Measurements from ENCODE around the gene XPR1.
"Not testable (repeated sequence)": the region's sequence is repeated elsewhere in the genome, so short reads cannot be mapped to it uniquely, and the experiment has no call there.

XPR1 gene

GRCh38 chr1:180724055-180724454 is 92.2 kb downstream of the XPR1 start:
- DNase-seq: no peak

- DNase-seq: not testable (repeated sequence)
Observed at GRCh38 chr1:180726024-180726423, 94.2 kb downstream of the XPR1 start.

- not testable (repeated sequence) for DNase-seq
Observed at GRCh38 chr1:180727751-180728150, 95.9 kb downstream of the XPR1 start.

- DNase-seq: no peak
Observed at GRCh38 chr1:180728472-180729106, 96.8 kb downstream of the XPR1 start.

- DNase-seq: no peak
Observed at GRCh38 chr1:180731131-180731530, 99.3 kb downstream of the XPR1 start.

GRCh38 chr1:180732866-180733265 is 101.0 kb downstream of the XPR1 start:
- no peak for DNase-seq

GRCh38 chr1:180734366-180734765 is 102.5 kb downstream of the XPR1 start:
- no peak for DNase-seq

- DNase-seq: no peak
Observed at GRCh38 chr1:180742663-180743062, 110.8 kb downstream of the XPR1 start.

- no peak for DNase-seq
Observed at GRCh38 chr1:180743868-180744267, 112.0 kb downstream of the XPR1 start.

- DNase-seq: no peak
Observed at GRCh38 chr1:180745098-180745497, 113.3 kb downstream of the XPR1 start.

GRCh38 chr1:180751921-180752320 is 120.1 kb downstream of the XPR1 start:
- DNase-seq: no peak

GRCh38 chr1:180754453-180754852 is 122.6 kb downstream of the XPR1 start:
- DNase-seq: no peak

- no peak for DNase-seq
Observed at GRCh38 chr1:180757657-180758056, 125.8 kb downstream of the XPR1 start.

GRCh38 chr1:180762796-180763195 is 131.0 kb downstream of the XPR1 start:
- DNase-seq: no peak

GRCh38 chr1:180765151-180765550 is 133.3 kb downstream of the XPR1 start:
- DNase-seq: no peak

GRCh38 chr1:180769889-180770288 is 138.1 kb downstream of the XPR1 start:
- DNase-seq: no peak

GRCh38 chr1:180773210-180773865 is 141.5 kb downstream of the XPR1 start:
- no peak for DNase-seq

- DNase-seq: no peak
Observed at GRCh38 chr1:180775801-180776200, 144.0 kb downstream of the XPR1 start.

GRCh38 chr1:180777072-180777689 is 145.4 kb downstream of the XPR1 start:
- no peak for DNase-seq

- no peak for DNase-seq
Observed at GRCh38 chr1:180778782-180779398, 147.1 kb downstream of the XPR1 start.

- no peak for DNase-seq
Observed at GRCh38 chr1:180779584-180779983, 147.8 kb downstream of the XPR1 start.

GRCh38 chr1:180781718-180782117 is 149.9 kb downstream of the XPR1 start:
- DNase-seq: no peak

- DNase-seq: no peak
Observed at GRCh38 chr1:180785291-180785690, 153.5 kb downstream of the XPR1 start.

- no peak for DNase-seq
Observed at GRCh38 chr1:180785887-180786286, 154.1 kb downstream of the XPR1 start.
